ENCODE measurements around the gene PIGT. TPM values are rescaled to one million over a fixed set of nuclear protein-coding genes. Genes with fewer than 3 reads are reported as not detected.

PIGT gene
- total and polyA plus RNA-seq, 2 experiments from 2014 or later = 48.4 to 63.1 TPM

GRCh38 chr20:45440424-45440823, 24.5 kb downstream of the PIGT start:
- H3K36me3 Mint-ChIP-seq (ENCODE audit: low read depth) = no peaks in the 10 kb centered on the region
- Histone ChIP-seq H3K27ac (ENCODE audit: low read depth) (no peak overlapping the region), H3F3A (replicated peaks; ENCODE audit: low read depth) (0 out of 2 replicates have a peak, but pooled peaks cover 2% of the 10 kb centered on the region), H3K27me3 (ENCODE audit: insufficient read depth) (no peaks in the 10 kb centered on the region), H2AFZ (no peak overlapping the region), H3K4me2 (no peak overlapping the region), H3K79me2 (replicated peaks; ENCODE audit: insufficient read depth) (no peaks in the 10 kb centered on the region), H3K4me3 (no peak overlapping the region), H4K20me1 (replicated peaks; ENCODE audit: insufficient read depth) (no peaks in the 10 kb centered on the region), H3K36me3 (ENCODE audit: insufficient read depth) (no peaks in the 10 kb centered on the region), H3K9me2 (ENCODE audit: insufficient read depth) (peaks cover 7% of the 10 kb centered on the region; the same call in 1 of the 2 replicates), H3K4me1 (ENCODE audit: insufficient read depth) (peaks cover 8% of the 10 kb centered on the region; the same call in 1 of the 2 replicates)
- H3K27me3 Mint-ChIP-seq (ENCODE audit: insufficient read depth, low read depth, poor library complexity) = peaks cover 4% of the 10 kb centered on the region
- H3K4me1 Mint-ChIP-seq = peaks cover 10% of the 10 kb centered on the region
- no peak overlapping the region for H3K4me3 Mint-ChIP-seq
- ATAC-seq (no peak), DNase-seq (ENCODE audit: low spot score) (no peak)
- H3K9me3 Mint-ChIP-seq = no peaks in the 10 kb centered on the region
- no peak overlapping the region for H3K27ac Mint-ChIP-seq
- TF ChIP-seq NANOG (IDR thresholded peaks at IDR 0.05; ENCODE audit: borderline replicate concordance) (no peak), EZH2phosphoT487 (IDR thresholded peaks at IDR 0.05; ENCODE audit: unreplicated experiment) (no peak), CREB1 (CRISPR knock-in tag; IDR thresholded peaks at IDR 0.05; ENCODE audit: low read depth) (no peak), EZH2 (IDR thresholded peaks at IDR 0.05; ENCODE audit: low read depth, unreplicated experiment) (no peak), ZNF114 (CRISPR knock-in tag; IDR thresholded peaks at IDR 0.05) (no peak), POLR2AphosphoS5 (IDR thresholded peaks at IDR 0.05; ENCODE audit: low read depth) (no peak), STAT1 (IDR thresholded peaks at IDR 0.05; ENCODE audit: unreplicated experiment) (no peak), REST (IDR thresholded peaks at IDR 0.05; ENCODE audit: unreplicated experiment) (no peak), JUNB (IDR thresholded peaks at IDR 0.05; ENCODE audit: unreplicated experiment) (no peak), CTCF (conservative IDR thresholded peaks at IDR 0.05; ENCODE audit: low read depth in 2 of 2) (no peak), ETS1 (IDR thresholded peaks at IDR 0.05) (no peak), ZNF331 (CRISPR knock-in tag; IDR thresholded peaks at IDR 0.05; ENCODE audit: low read depth) (no peak), ZNF462 (CRISPR knock-in tag; IDR thresholded peaks at IDR 0.05) (no peak)

All from GM23338 (cell line).